GM12891 (cell line): Measurements from ENCODE around the gene ZBTB4.
"Not testable (repeated sequence)": the region's sequence is repeated elsewhere in the genome, so short reads cannot be mapped to it uniquely, and the experiment has no call there.

Experiments used
- DNase-seq: peaks from one replicate; pipeline ENCODE4 v3.0.0; 2011; ENCODE audit warnings: low spot score; ENCODE audit not compliant: insufficient read length
- FAIRE-seq: peaks from 2 replicates; lab custom pipeline; 2011; peaks lifted over from hg19 to GRCh38; lab: Jason Lieb, UNC
- PAX5 ChIP-seq: IDR thresholded peaks from 2 replicates; pipeline ENCODE4 v1.6.1; 2011; ENCODE audit warnings: low read length, moderate library complexity, mild to moderate bottlenecking; ENCODE audit not compliant: insufficient read depth, severe bottlenecking
- POLR2A ChIP-seq: IDR thresholded peaks from 2 replicates; pipeline ENCODE4 v1.6.1; 2011; ENCODE audit warnings: low read depth, low read length, control low read depth
- POLR2AphosphoS5 ChIP-seq: IDR thresholded peaks from 2 replicates; pipeline ENCODE4 v1.6.1; 2011; ENCODE audit warnings: low read depth, low read length, control low read depth
- POU2F2 ChIP-seq: IDR thresholded peaks from 2 replicates; pipeline ENCODE4 v1.6.1; 2011; ENCODE audit warnings: low read depth, mild to moderate bottlenecking, control low read depth, low read length, moderate library complexity
- SPI1 ChIP-seq: IDR thresholded peaks from 2 replicates; pipeline ENCODE4 v1.6.1; 2011; ENCODE audit warnings: low read depth, low read length, control low read depth
- TAF1 ChIP-seq: IDR thresholded peaks from 2 replicates; pipeline ENCODE4 v1.6.1; 2011; ENCODE audit warnings: low read depth, low read length, control low read depth

The ZBTB4 gene

DNA sequence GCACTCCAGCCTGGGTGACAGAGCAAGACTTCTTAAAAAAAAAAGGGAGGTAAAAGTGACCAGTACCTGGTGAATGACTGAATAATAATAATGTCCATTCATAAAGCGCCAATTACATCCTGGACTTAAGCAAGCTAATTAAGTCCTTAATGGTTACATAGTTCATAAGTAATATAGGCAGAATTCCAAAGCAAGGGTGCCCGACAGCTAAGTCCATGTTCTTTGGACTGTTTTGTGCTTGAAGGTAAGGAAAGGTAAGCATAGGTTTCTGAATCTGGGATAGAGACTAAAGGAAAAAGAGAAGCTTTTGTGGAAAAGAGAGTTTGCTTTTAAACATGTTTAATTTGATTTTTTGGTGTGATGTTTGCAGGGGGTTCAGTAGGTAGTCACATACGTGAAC lies 14.5 kb upstream of the ZBTB4 start:
- TF ChIP-seq TAF1 (no peak), SPI1 (no peak), POLR2AphosphoS5 (no peak), POLR2A (no peak), PAX5 (no peak), POU2F2 (no peak)
- DNase-seq (no peak), FAIRE-seq (no peak)

DNA sequence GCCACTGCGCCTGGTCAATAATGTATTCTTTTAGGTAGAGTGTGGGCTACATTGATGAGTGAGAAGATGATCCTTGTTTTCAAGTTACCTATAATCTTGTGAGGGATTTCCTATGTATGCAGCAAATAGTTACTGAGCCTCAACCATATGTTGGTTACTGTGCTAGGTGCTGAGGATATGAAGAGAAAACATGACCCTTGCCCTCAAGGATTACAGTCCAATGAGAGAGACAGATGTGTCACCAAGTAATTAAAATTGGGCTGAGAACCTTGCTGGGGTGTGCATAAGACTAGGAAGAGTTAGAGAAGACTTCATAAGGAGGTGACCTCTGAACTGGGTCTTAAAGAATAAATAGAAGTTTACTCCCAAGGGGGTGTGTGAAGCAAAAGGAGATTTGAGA lies 12.2 kb upstream of the ZBTB4 start:
- no peak for DNase-seq
- TF ChIP-seq PAX5, result no peak
- no peak for TF ChIP-seq TAF1
- TF ChIP-seq SPI1, result no peak
- no peak for TF ChIP-seq POLR2A
- TF ChIP-seq POLR2AphosphoS5, result no peak
- TF ChIP-seq POU2F2, result no peak
- FAIRE-seq, result no peak

DNA sequence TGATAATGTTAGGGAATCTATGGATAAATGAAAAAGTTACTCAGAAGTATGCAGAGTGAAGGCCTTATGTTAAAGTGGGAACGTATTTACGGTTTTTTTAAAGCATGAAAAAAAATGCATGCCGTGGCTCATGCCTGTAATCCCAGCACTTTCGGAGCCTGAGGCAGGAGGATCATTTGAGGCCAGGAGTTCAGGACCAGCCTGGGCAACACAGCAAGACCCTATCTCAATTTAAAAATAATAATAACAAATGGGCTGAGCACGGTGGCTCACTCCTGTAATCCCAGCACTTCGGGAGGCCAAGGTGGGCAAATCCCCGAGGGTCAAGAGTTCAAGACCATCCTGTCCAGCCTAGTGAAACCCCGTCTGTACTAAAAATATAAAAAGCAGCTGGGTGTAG lies 10.7 kb upstream of the ZBTB4 start:
- TF ChIP-seq SPI1 (no peak), POU2F2 (no peak), POLR2A (no peak), PAX5 (no peak), POLR2AphosphoS5 (no peak), TAF1 (no peak)
- FAIRE-seq (no peak), DNase-seq (no peak)

DNA sequence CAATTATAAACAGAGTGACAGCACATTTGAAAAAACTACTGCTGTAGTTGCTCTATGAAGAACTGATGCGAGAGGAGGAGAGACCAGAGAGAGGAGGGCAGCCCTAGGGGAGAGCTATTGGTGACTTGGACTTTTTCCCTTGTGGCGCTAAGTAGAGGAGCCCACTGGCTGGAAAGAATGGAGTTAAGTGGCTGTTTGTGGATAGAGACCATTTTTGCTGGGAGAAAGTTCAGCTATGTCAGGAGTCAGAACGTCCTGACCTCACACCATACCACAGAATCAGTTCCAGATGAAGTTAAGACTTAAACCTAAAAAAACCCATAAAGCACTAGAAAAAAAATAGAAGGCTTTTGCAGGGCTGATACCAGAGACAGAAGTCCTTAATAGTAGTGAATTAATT lies 6.8 kb upstream of the ZBTB4 start:
- DNase-seq (no peak), FAIRE-seq (peak; percentile 33)

DNA sequence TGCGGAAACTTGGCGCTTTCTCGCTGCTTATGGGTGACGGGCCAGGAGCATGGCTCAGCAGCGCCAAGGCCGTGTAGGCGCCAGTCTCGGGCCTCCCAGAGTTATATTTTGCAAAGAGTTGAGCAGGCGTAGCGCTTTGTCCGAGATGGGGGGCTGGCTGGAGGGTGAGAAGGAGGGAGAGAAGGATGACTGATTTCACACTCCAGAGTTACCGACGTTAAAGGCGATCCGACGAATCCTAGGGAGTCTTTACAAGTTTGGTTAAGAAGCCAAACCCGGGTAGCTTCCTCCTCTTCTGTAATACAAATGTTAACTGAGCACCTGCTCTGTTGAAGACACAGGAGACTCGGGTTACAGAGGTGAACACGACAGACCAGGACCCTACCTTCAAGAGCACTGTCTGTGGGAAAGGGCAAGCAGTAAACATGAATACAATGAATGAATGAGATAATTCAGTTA lies 5.5 kb upstream of the ZBTB4 start:
- DNase-seq (no peak), FAIRE-seq (no peak)
- TF ChIP-seq TAF1, result no peak
- no peak for TF ChIP-seq POU2F2
- no peak for TF ChIP-seq POLR2A
- TF ChIP-seq POLR2AphosphoS5, result no peak
- no peak for TF ChIP-seq SPI1
- TF ChIP-seq PAX5, result no peak

More for the DNA sequence above, 6.8 kb upstream of the ZBTB4 start:
- TF ChIP-seq POLR2A, result no peak
- TF ChIP-seq POLR2AphosphoS5, result no peak
- no peak for TF ChIP-seq TAF1

DNA sequence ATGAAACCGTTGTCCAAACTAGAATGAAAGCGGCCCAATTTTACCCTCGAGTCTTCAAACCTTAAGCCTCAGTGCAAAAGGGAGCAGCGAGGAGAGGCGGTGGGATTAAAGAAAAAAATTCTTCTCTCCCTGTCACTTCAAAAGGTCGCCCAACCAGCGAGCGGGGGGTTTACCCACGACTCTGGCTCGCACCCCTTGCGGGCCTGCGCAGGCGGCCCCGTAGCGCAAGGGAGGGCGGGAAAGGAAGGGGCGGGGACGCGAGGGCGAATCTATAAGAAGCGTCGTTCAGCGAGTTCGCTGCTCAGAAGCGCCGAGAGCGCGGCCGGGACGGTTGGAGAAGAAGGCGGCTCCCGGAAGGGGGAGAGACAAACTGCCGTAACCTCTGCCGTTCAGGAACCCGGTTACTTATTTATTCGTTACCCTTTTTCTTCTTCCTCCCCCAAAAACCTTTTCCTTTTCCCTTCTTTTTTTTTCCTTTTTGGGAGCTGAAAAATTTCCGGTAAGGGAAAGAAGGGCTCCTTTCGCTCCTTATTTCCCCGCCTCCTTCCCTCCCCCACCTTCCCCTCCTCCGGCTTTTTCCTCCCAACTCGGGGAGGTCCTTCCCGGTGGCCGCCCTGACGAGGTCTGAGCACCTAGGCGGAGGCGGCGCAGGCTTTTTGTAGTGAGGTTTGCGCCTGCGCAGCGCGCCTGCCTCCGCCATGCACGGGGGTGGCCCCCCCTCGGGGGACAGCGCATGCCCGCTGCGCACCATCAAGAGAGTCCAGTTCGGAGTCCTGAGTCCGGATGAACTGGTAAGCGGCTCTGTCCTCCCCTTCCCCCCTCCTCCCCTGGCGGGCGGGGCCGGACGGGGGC lies 4.9 kb upstream of the ZBTB4 start, which contains the start of gene POLR2A:
Gene POLR2A (plus strand): TSS at position 300 of the 852 bp plus-strand sequence.
- TF ChIP-seq SPI1 (peak; percentile 1; the same call in 1 of the 2 replicates), PAX5 (peak; percentile 5), POLR2AphosphoS5 (peak; percentile 100), TAF1 (peak; percentile 100), POU2F2 (peak; percentile 100), POLR2A (peak; percentile 100)
- FAIRE-seq (peak; percentile 99), DNase-seq (peak; percentile 97)

DNA sequence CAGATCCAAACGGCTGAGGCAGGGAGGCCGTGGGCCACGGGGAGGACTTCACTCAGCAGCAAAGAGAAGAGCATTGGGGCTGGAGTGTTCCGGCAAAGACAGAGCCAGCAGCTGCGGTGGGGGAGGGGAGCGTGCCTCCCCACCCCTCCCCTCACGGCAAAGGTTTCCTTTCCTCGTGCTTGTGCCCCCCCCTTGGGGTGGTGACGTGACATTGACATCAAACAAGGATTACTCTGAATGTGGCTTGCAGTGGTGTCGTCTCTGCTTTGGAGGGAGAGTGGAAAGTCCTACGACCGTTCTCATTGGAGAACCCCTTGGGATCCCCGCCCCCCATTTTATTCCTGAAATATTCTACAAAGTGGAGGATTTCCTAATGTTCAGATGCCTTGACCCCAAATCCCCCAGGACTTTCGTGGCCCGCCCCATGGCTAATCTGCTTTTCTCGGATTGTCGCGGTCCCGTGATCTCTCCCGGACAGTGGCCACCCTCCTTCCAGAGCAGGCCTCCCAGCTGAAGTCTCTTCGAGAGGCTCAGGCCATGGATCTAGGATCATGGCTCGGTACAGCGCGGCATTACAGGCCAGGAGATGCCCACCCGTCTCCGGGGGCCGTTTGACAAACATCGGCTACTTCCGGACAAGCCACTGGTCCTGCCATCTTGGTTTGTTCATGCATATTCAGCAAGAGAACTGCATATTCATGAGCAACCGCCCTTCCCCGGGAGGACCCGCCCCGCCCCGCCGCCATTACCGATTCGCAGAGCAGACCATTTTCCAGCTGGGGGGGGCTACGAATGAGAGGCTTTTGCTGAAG lies 4.0 kb upstream of the ZBTB4 start:
- TF ChIP-seq POLR2A (no peak; the same call in none of the 2 replicates), POU2F2 (peak; percentile 100), TAF1 (peak; percentile 67; the same call in 1 of the 2 replicates)
- FAIRE-seq (peak; percentile 94), DNase-seq (peak; percentile 78)

DNA sequence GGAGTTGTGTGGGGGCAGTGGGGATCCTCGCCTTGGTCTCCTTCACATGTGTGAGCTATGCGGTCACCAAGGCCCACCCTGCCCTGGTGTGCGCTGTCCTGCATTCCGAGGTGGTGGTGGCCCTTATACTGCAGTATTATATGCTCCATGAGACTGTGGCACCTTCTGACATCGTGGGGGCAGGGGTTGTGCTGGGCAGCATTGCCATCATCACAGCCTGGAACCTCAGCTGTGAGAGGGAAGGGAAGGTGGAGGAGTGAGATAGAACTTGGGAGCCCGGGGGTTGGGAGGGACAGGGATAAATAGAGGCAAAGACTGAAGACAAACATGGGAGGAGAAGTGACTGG lies 3.3 kb upstream of the ZBTB4 start:
- not testable (repeated sequence) for FAIRE-seq, DNase-seq

DNA sequence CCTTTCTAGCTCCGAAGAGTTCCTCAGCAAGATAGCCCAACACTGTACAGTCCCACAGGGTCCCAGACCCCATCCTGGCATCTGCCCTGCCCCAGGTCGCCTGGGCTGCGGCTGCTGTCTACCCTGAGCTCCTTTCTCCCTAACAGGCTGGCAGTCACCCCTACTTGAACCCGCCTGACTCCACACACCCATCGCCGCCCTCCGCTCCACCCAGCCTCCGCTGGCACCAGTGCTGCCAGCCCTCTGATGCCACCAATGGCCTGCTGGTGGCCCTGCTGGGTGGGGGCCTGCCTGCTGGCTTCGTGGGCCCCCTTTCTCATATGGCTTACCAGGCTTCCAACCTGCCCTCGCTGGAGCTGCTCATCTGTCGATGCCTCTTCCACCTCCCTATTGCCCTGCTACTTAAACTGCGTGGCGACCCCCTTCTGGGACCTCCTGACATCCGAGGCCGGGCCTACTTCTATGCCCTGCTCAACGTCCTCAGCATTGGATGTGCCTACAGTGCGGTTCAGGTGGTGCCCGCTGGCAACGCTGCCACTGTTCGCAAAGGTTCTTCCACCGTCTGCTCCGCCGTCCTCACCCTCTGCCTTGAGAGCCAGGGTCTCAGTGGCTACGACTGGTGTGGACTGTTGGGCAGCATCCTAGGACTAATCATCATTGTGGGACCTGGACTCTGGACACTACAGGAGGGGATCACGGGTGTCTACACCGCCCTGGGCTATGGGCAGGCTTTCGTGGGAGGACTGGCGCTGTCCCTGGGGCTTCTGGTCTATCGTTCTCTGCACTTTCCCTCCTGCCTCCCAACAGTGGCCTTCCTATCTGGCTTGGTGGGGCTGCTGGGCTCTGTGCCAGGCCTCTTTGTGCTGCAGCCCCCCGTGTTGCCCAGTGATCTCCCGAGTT lies 2.7 kb upstream of the ZBTB4 start:
- not testable (repeated sequence) for FAIRE-seq, DNase-seq

DNA sequence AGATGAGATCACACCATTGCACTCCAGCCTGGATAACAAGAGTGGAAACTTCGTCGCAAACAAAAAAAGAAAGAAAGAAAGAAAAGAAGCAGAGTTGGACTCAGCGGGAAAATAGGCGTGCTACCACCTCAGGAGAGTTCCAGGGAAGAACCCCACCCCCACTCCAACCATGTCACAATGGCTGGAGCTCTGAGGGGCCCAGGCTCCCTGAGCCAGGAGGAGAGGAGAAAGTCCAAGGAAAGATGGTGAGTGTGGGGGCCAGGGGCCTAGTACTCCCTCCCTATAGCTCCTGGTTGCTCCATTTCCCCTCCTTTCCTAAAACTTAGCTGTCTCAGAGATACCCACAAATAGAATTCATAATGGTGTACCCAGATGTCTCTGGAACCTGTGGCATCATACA lies 1.8 kb upstream of the ZBTB4 start, which contains the start of gene SLC35G6:
Gene SLC35G6 (plus strand): TSS at position 172 of the 400 bp plus-strand sequence. CDS start 71 bp downstream, at position 243.
- DNase-seq, FAIRE-seq: not testable (repeated sequence)
